ENCODE results near the gene GTF3C4. TPM values are rescaled to one million over a fixed set of nuclear protein-coding genes. Genes with fewer than 3 reads are reported as not detected.

Gene GTF3C4
- polyA plus RNA-seq, 1 of the 3 experiments (the other 2 are of a cell fraction), result 2.8 TPM

GRCh38 chr9:132679946-132680625 lies 9.8 kb downstream of the GTF3C4 start:
- Histone ChIP-seq H3K79me2 (ENCODE audit: insufficient read depth) (peaks cover 96% of the 10 kb centered on the region), H3K4me3 (ENCODE audit: low read depth in 2 of 2, low read length in 1 of 2) (no peak overlapping the region), H3F3A (replicated peaks; ENCODE audit: insufficient read depth) (no peaks in the 10 kb centered on the region), H2AFZ (ENCODE audit: low read depth) (no peak overlapping the region), H3K4me2 (no peak overlapping the region), H3K9me3 (no peaks in the 10 kb centered on the region), H3K36me3 (replicated peaks in 1 of 2; ENCODE audit: control insufficient read depth in 1 of 2, insufficient read depth in 2 of 2, low read length in 1 of 2) (peaks cover 52 to 62% of the 10 kb centered on the region in 2 experiments), H3K9ac (no peak overlapping the region), H3K4me1 (ENCODE audit: control insufficient read depth in 1 of 2, insufficient read depth in 2 of 2, low read depth in 1 of 2, low read length in 1 of 2) (no peaks in the 10 kb centered on the region), H3K9me2 (no peaks in the 10 kb centered on the region), H3K27me3 (ENCODE audit: insufficient read depth) (no peaks in the 10 kb centered on the region), H4K20me1 (ENCODE audit: insufficient read depth) (peaks cover 82% of the 10 kb centered on the region), H3K27ac (ENCODE audit: low read depth in 2 of 2, low read length in 1 of 2) (no peak overlapping the region)
- ChIA-PET CTCF (interaction anchor here (1.7 kb wide), 1 partner anchor 10 kb away, joined by 5 read pairs; the partner anchor contains the start of genes DDX31 and GTF3C4), POLR2A (no interaction called here)
- DNase-seq, result no peak
- TF ChIP-seq USF2 (IDR thresholded peaks at IDR 0.05; ENCODE audit: borderline replicate concordance, low read depth, low read length), result no peak
- TF ChIP-seq IRF3 (IDR thresholded peaks at IDR 0.05; ENCODE audit: low read depth, low read length), result no peak
- TF ChIP-seq MXI1 (IDR thresholded peaks at IDR 0.05; ENCODE audit: low read depth, low read length), result no peak
- 68% methylated on average over 3 of the region's 3 CpGs for WGBS (ENCODE audit: low lambda C conversion rate)

- H3K79me2 ChIP-seq (ENCODE audit: insufficient read depth), result peaks cover 92% of the 10 kb centered on the region
- WGBS (ENCODE audit: low lambda C conversion rate), result 85% methylated on average over 5 of the region's 5 CpGs
- H3K36me3 ChIP-seq (replicated peaks in 1 of 2; ENCODE audit: control insufficient read depth in 1 of 2, insufficient read depth in 2 of 2, low read length in 1 of 2), result peaks cover 66 to 76% of the 10 kb centered on the region in 2 experiments
- TF ChIP-seq REST (IDR thresholded peaks at IDR 0.05; ENCODE audit: low read depth, low read length) (no peak), SMC3 (IDR thresholded peaks at IDR 0.05; ENCODE audit: low read depth, low read length) (no peak), FOSL2 (IDR thresholded peaks at IDR 0.05; ENCODE audit: borderline replicate concordance, low read depth) (no peak), USF1 (IDR thresholded peaks at IDR 0.05; ENCODE audit: borderline replicate concordance, low read depth) (no peak), GABPA (IDR thresholded peaks at IDR 0.05; ENCODE audit: low read depth) (no peak), FOXJ3 (CRISPR knock-in tag; IDR thresholded peaks at IDR 0.05) (no peak), NFIC (IDR thresholded peaks at IDR 0.05; ENCODE audit: borderline replicate concordance) (no peak), POLR2AphosphoS5 (IDR thresholded peaks at IDR 0.05; ENCODE audit: low read depth, low read length) (no peak), CTCF (IDR thresholded peaks at IDR 0.05) (no peak), PBX3 (IDR thresholded peaks at IDR 0.05) (no peak), MXI1 (IDR thresholded peaks at IDR 0.05; ENCODE audit: low read depth, low read length) (no peak)
- no peaks in the 10 kb centered on the region for H3K27me3 ChIP-seq (ENCODE audit: insufficient read depth)
- no peak overlapping the region for H2AFZ ChIP-seq (ENCODE audit: low read depth)
- H3K9me3 ChIP-seq, result no peaks in the 10 kb centered on the region
- H3K4me3 ChIP-seq (ENCODE audit: low read depth in 2 of 2, low read length in 1 of 2), result no peak overlapping the region
- H4K20me1 ChIP-seq (ENCODE audit: insufficient read depth), result peaks cover 67% of the 10 kb centered on the region
- H3K27ac ChIP-seq (ENCODE audit: low read depth in 2 of 2, low read length in 1 of 2), result no peak overlapping the region
- no peak for DNase-seq
- H3K9me2 ChIP-seq, result no peaks in the 10 kb centered on the region
- H3K4me1 ChIP-seq (ENCODE audit: control insufficient read depth in 1 of 2, insufficient read depth in 2 of 2, low read depth in 1 of 2, low read length in 1 of 2), result no peaks in the 10 kb centered on the region
- H3F3A ChIP-seq (replicated peaks; ENCODE audit: insufficient read depth), result no peaks in the 10 kb centered on the region
- ChIA-PET CTCF (interaction anchor here (0.7 kb wide), 1 partner anchor 31 kb away, joined by 4 read pairs; no protein-coding TSS in a partner anchor), POLR2A (no interaction called here)
- no peak overlapping the region for H3K9ac ChIP-seq
- no peak overlapping the region for H3K4me2 ChIP-seq
Measured at GRCh38 chr9:132681561-132681960, 11.3 kb downstream of the GTF3C4 start.
